Measurements from ENCODE around the gene RALGDS. TPM values are rescaled to one million over a fixed set of nuclear protein-coding genes. Genes with fewer than 3 reads are reported as not detected.

RALGDS gene
- polyA plus RNA-seq, 1 donor (not counting 4 experiments of a cell fraction or from before 2014, with no cell fraction given) = 22.6 TPM

DNA sequence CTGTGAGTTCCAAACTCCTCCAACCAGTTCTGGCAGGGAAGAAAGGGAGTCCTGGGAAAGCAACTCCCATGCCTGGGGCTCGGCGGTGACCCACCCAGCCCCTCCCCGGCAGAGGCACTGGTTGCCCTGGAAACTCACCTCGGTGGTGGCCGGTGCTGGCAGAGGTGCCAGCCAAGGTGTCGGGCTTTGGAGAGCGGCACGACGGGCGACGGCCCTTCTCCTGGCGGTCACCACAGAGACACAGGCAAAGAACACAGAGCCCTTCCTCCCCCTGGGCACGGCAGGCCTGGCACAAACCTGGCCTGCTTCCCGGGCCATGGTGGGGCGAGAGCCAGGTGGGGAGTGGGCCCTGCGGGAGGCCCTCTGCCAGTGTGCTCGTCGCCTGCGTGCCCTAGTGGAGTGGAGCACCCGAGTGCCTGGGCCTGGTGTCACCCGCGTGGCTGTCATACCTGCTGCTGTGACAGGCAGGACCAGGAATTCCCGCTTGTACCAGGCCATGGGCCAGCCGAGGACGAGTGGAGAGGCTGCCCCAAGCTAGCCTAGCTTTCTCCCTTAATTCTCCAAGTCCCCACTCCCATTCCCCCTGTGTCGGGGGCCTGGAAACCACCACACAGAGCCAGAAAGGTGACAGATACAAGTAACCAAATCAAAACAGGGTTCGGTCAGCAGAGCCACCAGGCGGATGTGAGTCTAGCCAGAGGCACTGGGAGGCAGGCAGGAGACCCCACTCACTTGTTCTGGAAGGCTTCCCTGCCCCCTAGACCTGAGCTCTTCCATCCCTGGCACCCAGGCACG lies 8.2 kb upstream of the RALGDS start:
- Histone ChIP-seq H3K27ac (ENCODE audit: control insufficient read depth, insufficient read depth, low read length) (no peak overlapping the region), H4K20me1 (ENCODE audit: control insufficient read depth, extremely low read depth, insufficient read depth, low read length) (peaks cover 38% of the 10 kb centered on the region), H3K4me2 (ENCODE audit: control insufficient read depth, extremely low read depth, insufficient read depth, low read depth, low read length) (peak overlapping the region; percentile 10), H3K9me3 (ENCODE audit: control insufficient read depth, low read depth, low read length) (no peaks in the 10 kb centered on the region), H3K79me2 (ENCODE audit: control insufficient read depth, insufficient read depth, low read length) (peaks cover 12% of the 10 kb centered on the region), H2AFZ (ENCODE audit: control insufficient read depth, low read length) (no peak overlapping the region), H3K9me1 (ENCODE audit: control insufficient read depth, extremely low read depth, insufficient read depth, low read length) (peaks cover 2% of the 10 kb centered on the region), H3K36me3 (ENCODE audit: control insufficient read depth in 2 of 2, extremely low read depth in 1 of 2, insufficient read depth in 2 of 2, low read length in 2 of 2) (peaks cover 0 to 7% of the 10 kb centered on the region in 2 experiments), H3K4me3 (ENCODE audit: control insufficient read depth in 2 of 3, extremely low read depth in 1 of 3, insufficient read depth in 2 of 3, low read depth in 1 of 3, low read length in 3 of 3) (no peak overlapping the region), H3K27me3 (ENCODE audit: control insufficient read depth, extremely low read depth, insufficient read depth, low read length) (peaks cover 3% of the 10 kb centered on the region), H3K4me1 (ENCODE audit: control insufficient read depth, extremely low read depth, insufficient read depth, low read length) (peaks cover 37% of the 10 kb centered on the region), H3K9ac (ENCODE audit: control insufficient read depth, extremely low read depth, insufficient read depth, low read length) (no peak overlapping the region)
- FAIRE-seq (no peak), DNase-seq (ENCODE audit: low read depth, low spot score) (no peak)
- dilution Hi-C loops (cut with MboI; ENCODE audit: extremely low pct_ligation_motif_present, low sequenced_read_pairs) = no loop called here
- TF ChIP-seq CTCF (optimal IDR thresholded peaks at IDR 0.05 in 1 of 3, IDR thresholded peaks at IDR 0.05 in 1 of 3, conservative IDR thresholded peaks at IDR 0.05 in 1 of 3; ENCODE audit: extremely low read depth in 1 of 3, insufficient read depth in 2 of 3, low read length in 3 of 3) = no peak
- TF ChIP-seq EZH2 (IDR thresholded peaks at IDR 0.05; ENCODE audit: low read length) = no peak

GRCh38 chr9:133128152-133128551 lies 7.1 kb upstream of the RALGDS start:
- Histone ChIP-seq H3K4me3 (ENCODE audit: control insufficient read depth in 2 of 3, extremely low read depth in 1 of 3, insufficient read depth in 2 of 3, low read depth in 1 of 3, low read length in 3 of 3) (no peak overlapping the region), H3K27ac (ENCODE audit: control insufficient read depth, insufficient read depth, low read length) (no peak overlapping the region), H3K36me3 (ENCODE audit: control insufficient read depth in 2 of 2, extremely low read depth in 1 of 2, insufficient read depth in 2 of 2, low read length in 2 of 2) (peaks cover 0 to 7% of the 10 kb centered on the region in 2 experiments), H3K27me3 (ENCODE audit: control insufficient read depth, extremely low read depth, insufficient read depth, low read length) (peaks cover 1% of the 10 kb centered on the region), H3K9me3 (ENCODE audit: control insufficient read depth, low read depth, low read length) (no peaks in the 10 kb centered on the region), H3K4me2 (ENCODE audit: control insufficient read depth, extremely low read depth, insufficient read depth, low read depth, low read length) (no peak overlapping the region), H3K9ac (ENCODE audit: control insufficient read depth, extremely low read depth, insufficient read depth, low read length) (no peak overlapping the region), H3K9me1 (ENCODE audit: control insufficient read depth, extremely low read depth, insufficient read depth, low read length) (no peaks in the 10 kb centered on the region), H3K79me2 (ENCODE audit: control insufficient read depth, insufficient read depth, low read length) (peaks cover 11% of the 10 kb centered on the region), H2AFZ (ENCODE audit: control insufficient read depth, low read length) (no peak overlapping the region), H3K4me1 (ENCODE audit: control insufficient read depth, extremely low read depth, insufficient read depth, low read length) (peaks cover 28% of the 10 kb centered on the region), H4K20me1 (ENCODE audit: control insufficient read depth, extremely low read depth, insufficient read depth, low read length) (peaks cover 31% of the 10 kb centered on the region)
- TF ChIP-seq CTCF (optimal IDR thresholded peaks at IDR 0.05 in 1 of 3, IDR thresholded peaks at IDR 0.05 in 1 of 3, conservative IDR thresholded peaks at IDR 0.05 in 1 of 3; ENCODE audit: extremely low read depth in 1 of 3, insufficient read depth in 2 of 3, low read length in 3 of 3) (no peak), EZH2 (IDR thresholded peaks at IDR 0.05; ENCODE audit: low read length) (no peak)
- FAIRE-seq = no peak
- dilution Hi-C loops (cut with MboI; ENCODE audit: extremely low pct_ligation_motif_present, low sequenced_read_pairs) = no loop called here
- DNase-seq (ENCODE audit: low read depth, low spot score) = no peak
